Adrenal gland (tissue), 12 donors: ENCODE measurements around the gene PRDM16. TPM values are rescaled to one million over a fixed set of nuclear protein-coding genes. Genes with fewer than 3 reads are reported as not detected.
"Not testable (repeated sequence)": the region's sequence is repeated elsewhere in the genome, so short reads cannot be mapped to it uniquely, and the experiment has no call there.

Experiments
- DNase-seq, 7 donors: peaks; one replicate each; pipeline ENCODE4 v3.0.0-alpha.2; 2019 to 2020
- H3K27ac ChIP-seq, 5 donors: fragments of 200-600 bp; sonication (generic) in 4 of 5; 1 replicate in 3 of 5; 2 replicates in 2 of 5; pipeline versions ENCODE4 v1.5.1 to v1.8.0; 2016 to 2020; ENCODE audit warnings: mild to moderate bottlenecking in 1 of 5
- H3K27me3 ChIP-seq: fragments of 200-600 bp; 2 replicates; pipeline ENCODE4 v1.8.0; 2021
- H3K36me3 ChIP-seq, 2 donors: fragments of 200-600 bp; replicated peaks in 1 of 2; 1 replicate in 1 of 2; 2 replicates in 1 of 2; pipeline versions ENCODE4 v1.5.1 to v1.8.0; 2018 to 2022
- H3K4me1 ChIP-seq, 2 donors: fragments of 200-600 bp; replicated peaks in 1 of 2; 1 replicate in 1 of 2; 2 replicates in 1 of 2; pipeline versions ENCODE4 v1.5.1 to v1.8.0; 2018 to 2021
- H3K4me3 ChIP-seq, 4 donors: fragments of 200-600 bp; sonication (generic) in 3 of 4; one replicate each; pipeline ENCODE4 v1.5.1; 2016 to 2018
- H3K9me3 ChIP-seq, 3 donors: fragments of 200-600 bp; sonication (generic) in 1 of 3; replicated peaks in 1 of 3; 1 replicate in 2 of 3; 2 replicates in 1 of 3; pipeline versions ENCODE4 v1.5.1 to v1.8.0; 2016 to 2021
- CTCF ChIP-seq, 6 experiments: fragments of 450-650 bp in 4 of 6; fragments of 200-600 bp in 2 of 6; sonication (generic) in 1 of 6; IDR thresholded peaks; 1 replicate in 5 of 6; 2 replicates in 1 of 6; pipeline versions ENCODE4 v1.5.1 to v1.8.0; 2016 to 2021; ENCODE audit warnings: antibody characterized with exemption in 6 of 6, mild to moderate bottlenecking in 2 of 6, moderate library complexity in 1 of 6
- POLR2A ChIP-seq, 2 donors: fragments of 450-650 bp; IDR thresholded peaks; one replicate each; pipeline ENCODE4 v1.6.1; 2017; ENCODE audit warnings: antibody characterized with exemption in 2 of 2, mild to moderate bottlenecking in 2 of 2, moderate library complexity in 1 of 2
- WGBS, 4 donors: extraction: QIAGEN DNeasy Blood & Tissue Kit in 2 of 4; methylation state at CpG; one replicate each; pipeline versions ENCODE4 v1.1.5 to v1.1.7; 2013 to 2017; 5-methylcytosine and 5-hydroxymethylcytosine counted together
- intact Hi-C, 2 donors: fragments of 100-400 bp; cut with DNase I; formaldehyde crosslinking; loops; one replicate each; pipeline versions ENCODE4 v1.14.1 to v1.15.0; 2022 to 2023
- polyA plus RNA-seq, 3 donors: library from polyadenylated mRNA; stranded (reverse); fragments of 200-250 nt in 2 of 3; fragments of 350-450 nt in 1 of 3; fragmentation: Illumina TruSeq in 1 of 3; extraction: RNeasy Lipid Tissue Mini Kit (QIAGEN cat#74804) in 1 of 3; gene quantifications; one replicate each; pipeline ENCODE4 v1.2.3, GENCODE V29; 2013 to 2014
- total RNA-seq, 9 donors: library from RNA; depleted of rRNA in 4 of 9; stranded (reverse); fragments of >200 nt in 4 of 9; fragments of 120-200 nt in 1 of 9; fragmentation: NEBNext Ultra II Directional in 1 of 9; extraction: Animal tissue kit (Norgen Biotek cat#: 25700) in 1 of 9; gene quantifications; one replicate each; pipeline versions ENCODE4 v1.1.0 to v1.2.4, GENCODE V29; 2013 to 2023
- donor health status: healthy with polysubstance abuse.
- donor health status: Bipolar disorder and iron deficiency.
- donor health status: DM: yes; HTN: yes; CAD: no.
- donor health status: DM: no; HTN: no; CAD: no.
- donor health status: DM: no; HTN: no; CAD: no.
- donor health status: DM: yes; HTN: yes; CAD: no.

The PRDM16 gene
- total and polyA plus RNA-seq, 12 donors: 0.04 to 2.8 (median 0.61) TPM; not detected in 1

GRCh38 chr1:3086272-3086974 lies 17.4 kb downstream of the PRDM16 start:
- intact Hi-C loops: no loop called here
- Histone ChIP-seq H3K4me3 (no peak overlapping the region), H3K4me1 (no peaks in the 10 kb centered on the region), H3K27me3 (no peaks in the 10 kb centered on the region), H3K27ac (no peak overlapping the region), H3K9me3 (no peaks in the 10 kb centered on the region), H3K36me3 (no peaks in the 10 kb centered on the region)
- TF ChIP-seq POLR2A (IDR thresholded peaks at IDR 0.05): no peak
- TF ChIP-seq CTCF (IDR thresholded peaks at IDR 0.05): no peak
- 86 to 88% (median 87%) methylated on average over 22 to 26 of the region's 26 CpGs for WGBS, 4 donors
- no peak for DNase-seq

- WGBS, 4 donors: 73 to 88% (median 76%) methylated on average over 11 to 17 of the region's 17 CpGs
- Histone ChIP-seq H3K27ac (no peak overlapping the region), H3K27me3 (no peaks in the 10 kb centered on the region), H3K9me3 (no peaks in the 10 kb centered on the region), H3K4me3 (no peak overlapping the region), H3K36me3 (no peaks in the 10 kb centered on the region), H3K4me1 (no peaks in the 10 kb centered on the region)
- TF ChIP-seq POLR2A (IDR thresholded peaks at IDR 0.05): no peak
- no peak for TF ChIP-seq CTCF (IDR thresholded peaks at IDR 0.05)
- intact Hi-C loops: no loop called here
- DNase-seq: no peak
Measured at GRCh38 chr1:3087049-3087448, 18.0 kb downstream of the PRDM16 start.

GRCh38 chr1:3087946-3088668 lies 19.1 kb downstream of the PRDM16 start:
- H3K27ac ChIP-seq, DNase-seq, H3K9me3 ChIP-seq, H3K4me3 ChIP-seq, H3K27me3 ChIP-seq, H3K4me1 ChIP-seq, intact Hi-C loops, H3K36me3 ChIP-seq: not testable (repeated sequence)
- 78 to 87% (median 79%) methylated on average over 20 of the region's 20 CpGs for WGBS, 4 donors

- no peak overlapping the region for H3K4me3 ChIP-seq
- H3K36me3 ChIP-seq: no peaks in the 10 kb centered on the region
- TF ChIP-seq CTCF (IDR thresholded peaks at IDR 0.05) (no peak), POLR2A (IDR thresholded peaks at IDR 0.05) (no peak)
- no peaks in the 10 kb centered on the region for H3K4me1 ChIP-seq
- H3K9me3 ChIP-seq: no peaks in the 10 kb centered on the region
- no peaks in the 10 kb centered on the region for H3K27me3 ChIP-seq
- no peak for DNase-seq
- H3K27ac ChIP-seq: no peak overlapping the region
- intact Hi-C loops: no loop called here
- WGBS, 4 donors: 79 to 93% (median 83%) methylated on average over 15 to 17 of the region's 17 CpGs
Measured at GRCh38 chr1:3089490-3089889, 20.5 kb downstream of the PRDM16 start.
